Measurements from ENCODE around the gene KLHL30. TPM values are rescaled to one million over a fixed set of nuclear protein-coding genes. Genes with fewer than 3 reads are reported as not detected.

Gene KLHL30
- total RNA-seq, 4 donors from 2014 or later, result 0.65 to 1.9 (median 0.78) TPM

- TF ChIP-seq, protein P1, sequence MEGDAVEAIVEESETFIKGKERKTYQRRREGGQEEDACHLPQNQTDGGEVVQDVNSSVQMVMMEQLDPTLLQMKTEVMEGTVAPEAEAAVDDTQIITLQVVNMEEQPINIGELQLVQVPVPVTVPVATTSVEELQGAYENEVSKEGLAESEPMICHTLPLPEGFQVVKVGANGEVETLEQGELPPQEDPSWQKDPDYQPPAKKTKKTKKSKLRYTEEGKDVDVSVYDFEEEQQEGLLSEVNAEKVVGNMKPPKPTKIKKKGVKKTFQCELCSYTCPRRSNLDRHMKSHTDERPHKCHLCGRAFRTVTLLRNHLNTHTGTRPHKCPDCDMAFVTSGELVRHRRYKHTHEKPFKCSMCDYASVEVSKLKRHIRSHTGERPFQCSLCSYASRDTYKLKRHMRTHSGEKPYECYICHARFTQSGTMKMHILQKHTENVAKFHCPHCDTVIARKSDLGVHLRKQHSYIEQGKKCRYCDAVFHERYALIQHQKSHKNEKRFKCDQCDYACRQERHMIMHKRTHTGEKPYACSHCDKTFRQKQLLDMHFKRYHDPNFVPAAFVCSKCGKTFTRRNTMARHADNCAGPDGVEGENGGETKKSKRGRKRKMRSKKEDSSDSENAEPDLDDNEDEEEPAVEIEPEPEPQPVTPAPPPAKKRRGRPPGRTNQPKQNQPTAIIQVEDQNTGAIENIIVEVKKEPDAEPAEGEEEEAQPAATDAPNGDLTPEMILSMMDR (IDR thresholded peaks at IDR 0.05; ENCODE audit: low read depth), result no peak
Measured at GRCh38 chr2:238129166-238130010, 9.1 kb upstream of the KLHL30 start.

- TF ChIP-seq, protein P1 (IDR thresholded peaks at IDR 0.05; ENCODE audit: low read depth), result no peak
Measured at GRCh38 chr2:238130111-238130695, 8.3 kb upstream of the KLHL30 start.

DNA sequence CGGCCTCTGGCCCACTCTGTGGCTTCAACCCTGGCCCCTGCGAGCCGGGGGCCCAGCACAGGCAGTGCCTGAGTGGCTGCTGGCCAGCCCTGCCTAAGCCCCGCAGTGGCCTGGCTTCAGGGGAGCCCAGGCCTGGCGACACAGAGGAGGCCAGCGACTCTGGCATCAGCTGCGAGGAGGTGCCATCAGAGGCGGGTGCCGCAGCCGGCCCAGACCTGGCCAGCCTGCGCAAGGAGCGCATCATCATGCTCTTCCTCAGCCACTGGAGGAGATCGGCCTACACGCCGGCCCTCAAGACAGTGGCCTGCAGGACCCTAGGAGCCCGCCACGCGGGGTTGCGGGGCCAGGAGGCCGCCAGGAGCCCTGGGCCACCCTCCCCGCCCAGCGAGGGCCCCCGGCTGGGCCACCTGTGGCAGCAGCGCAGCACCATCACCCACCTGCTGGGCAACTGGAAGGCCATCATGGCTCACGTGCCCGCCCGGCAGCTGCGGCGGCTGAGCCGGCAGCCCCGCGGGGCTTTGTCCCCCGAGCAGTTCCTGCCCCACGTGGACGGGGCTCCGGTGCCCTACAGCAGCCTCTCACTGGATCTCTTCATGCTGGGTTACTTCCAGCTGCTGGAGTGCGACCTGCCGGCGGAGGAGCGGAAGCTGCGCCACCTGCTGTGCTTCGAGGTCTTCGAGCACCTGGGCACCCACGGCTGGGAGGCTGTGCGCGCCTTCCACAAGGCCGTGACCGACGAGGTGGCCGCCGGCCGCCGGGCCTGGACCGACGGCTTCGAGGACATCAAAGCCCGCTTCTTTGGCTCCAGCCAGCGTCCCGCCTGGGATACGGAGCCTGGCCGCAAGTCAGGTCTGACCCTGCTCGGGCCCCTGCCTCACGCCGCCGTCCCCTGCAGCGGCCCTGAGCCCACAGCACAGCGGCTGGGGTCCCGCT, 7.5 kb upstream of the KLHL30 start:
- TF ChIP-seq, protein P1 (IDR thresholded peaks at IDR 0.05; ENCODE audit: low read depth), result no peak

- TF ChIP-seq, protein P1 (IDR thresholded peaks at IDR 0.05; ENCODE audit: low read depth), result no peak
Measured at GRCh38 chr2:238131761-238132462, 6.6 kb upstream of the KLHL30 start.

DNA sequence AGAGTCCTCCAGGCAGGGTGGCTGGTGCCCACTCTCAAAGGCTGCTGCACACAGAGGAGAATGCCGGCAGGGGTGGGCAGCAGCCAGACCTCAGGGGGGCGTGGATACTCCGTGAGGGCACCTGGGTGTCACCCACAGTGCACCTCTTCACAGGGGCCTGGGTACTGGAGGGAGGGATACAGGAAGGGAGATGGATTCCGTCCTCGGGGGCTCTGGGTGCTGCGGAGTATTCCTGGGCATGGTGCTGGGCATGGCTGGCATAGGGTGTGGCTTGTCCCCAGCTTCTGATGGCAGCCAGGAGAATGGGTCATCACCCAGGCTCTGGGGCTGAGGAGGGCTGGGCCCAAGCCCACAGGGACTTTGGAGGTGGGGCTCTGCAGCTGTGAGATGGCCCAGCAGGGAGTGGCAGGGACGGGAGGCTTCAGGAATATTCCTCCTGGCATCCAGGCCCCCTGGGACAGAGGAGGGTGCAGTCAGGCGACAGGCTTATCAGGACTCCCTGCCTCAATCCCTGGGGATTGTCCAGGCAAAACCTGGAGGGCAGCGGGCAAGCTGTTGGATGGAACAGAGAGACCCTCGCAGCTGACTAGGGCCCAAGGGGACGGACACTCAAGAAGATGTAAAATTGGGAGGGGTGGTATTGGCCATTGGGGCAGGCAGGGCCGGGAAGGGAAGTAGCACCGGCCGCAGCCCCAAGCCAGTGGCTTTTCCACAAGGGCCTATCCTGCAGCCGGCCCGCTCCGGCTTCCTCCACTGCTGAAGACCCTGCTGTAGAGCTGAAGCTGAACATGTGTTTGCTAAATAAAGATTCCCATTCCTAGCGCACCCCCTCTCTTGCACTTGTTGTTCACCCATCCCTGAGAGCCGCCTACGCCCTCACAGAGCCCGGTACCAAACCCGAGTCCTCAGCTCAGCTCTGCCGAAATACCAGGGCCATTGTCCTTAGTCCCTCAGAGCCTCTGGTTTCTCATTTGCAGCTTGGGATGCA, 5.7 kb upstream of the KLHL30 start:
- TF ChIP-seq, protein P1 (IDR thresholded peaks at IDR 0.05; ENCODE audit: low read depth), result no peak
